Measurements from ENCODE around the gene DECR2.
A peak's percentile ranks its signal among the peaks of the same experiment; 100 is the strongest.
"Not testable (repeated sequence)": the region's sequence is repeated elsewhere in the genome, so short reads cannot be mapped to it uniquely, and the experiment has no call there.

DECR2 gene

GRCh38 chr16:367333-367903 lies 34.3 kb upstream of the DECR2 start:
- no peak for DNase-seq

DNA sequence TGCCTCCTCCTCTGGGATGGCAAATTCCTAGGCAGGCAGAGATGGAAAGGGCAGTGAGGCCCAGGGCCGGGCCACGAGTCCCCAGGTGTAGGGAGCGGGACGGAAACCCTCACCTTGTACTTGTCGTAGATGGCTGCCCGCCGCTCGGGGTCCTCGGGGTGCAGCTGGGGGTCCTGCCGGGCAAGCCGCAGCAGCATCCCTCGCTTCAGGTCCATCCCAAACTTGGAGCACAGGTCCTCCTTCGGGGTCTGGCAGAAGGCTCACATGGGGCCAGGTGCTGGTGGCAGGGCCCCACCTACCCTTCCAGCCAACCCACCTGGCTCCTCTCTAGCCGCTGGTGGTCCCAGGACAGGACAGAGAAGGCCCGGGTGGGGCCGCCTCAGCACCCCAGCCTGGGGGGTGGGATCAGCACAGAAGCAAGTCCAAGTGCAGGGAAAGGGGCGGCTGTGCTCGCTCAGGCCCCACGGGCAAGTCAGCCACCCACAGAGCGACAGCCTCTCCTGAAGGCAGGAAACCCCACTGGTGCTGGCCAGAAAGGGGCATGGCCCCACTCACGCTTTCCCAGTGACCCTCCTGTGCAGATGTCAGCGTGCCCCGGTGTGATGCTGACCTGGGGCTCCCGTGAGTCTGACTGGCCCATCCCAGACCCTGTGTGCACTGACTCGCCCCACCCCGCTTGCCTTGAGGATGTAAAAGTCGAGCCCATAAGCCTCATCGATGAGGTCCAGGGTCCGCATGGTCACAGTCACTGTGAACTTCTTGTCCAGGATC lies 33.1 kb upstream of the DECR2 start:
- no peak for DNase-seq

GRCh38 chr16:369275-369865 lies 32.3 kb upstream of the DECR2 start:
- DNase-seq, result no peak

- no peak for DNase-seq
Measured at GRCh38 chr16:369866-370436, 31.7 kb upstream of the DECR2 start.

GRCh38 chr16:370443-370842 lies 31.2 kb upstream of the DECR2 start, which contains the start of gene MRPL28:
TSS of gene MRPL28 (minus strand) at chr16:370538. CDS start at chr16:370218, 320 bp downstream.
- DNase-seq, result peak; percentile 94

- DNase-seq, result no peak
Measured at GRCh38 chr16:370979-371514, 30.6 kb upstream of the DECR2 start.

GRCh38 chr16:371515-372301 lies 30.0 kb upstream of the DECR2 start:
- no peak for DNase-seq

- no peak for DNase-seq
Measured at GRCh38 chr16:372302-372983, 29.2 kb upstream of the DECR2 start.

- no peak for DNase-seq
Measured at GRCh38 chr16:373020-373598, 28.6 kb upstream of the DECR2 start.

- DNase-seq, result no peak
Measured at GRCh38 chr16:373848-374615, 27.7 kb upstream of the DECR2 start.

GRCh38 chr16:374616-374926 lies 27.1 kb upstream of the DECR2 start:
- no peak for DNase-seq

- DNase-seq, result no peak
Measured at GRCh38 chr16:375212-375611, 26.5 kb upstream of the DECR2 start.

GRCh38 chr16:375927-376816 lies 25.5 kb upstream of the DECR2 start:
- DNase-seq, result no peak

GRCh38 chr16:376817-377418 lies 24.8 kb upstream of the DECR2 start:
- DNase-seq, result no peak

DNA sequence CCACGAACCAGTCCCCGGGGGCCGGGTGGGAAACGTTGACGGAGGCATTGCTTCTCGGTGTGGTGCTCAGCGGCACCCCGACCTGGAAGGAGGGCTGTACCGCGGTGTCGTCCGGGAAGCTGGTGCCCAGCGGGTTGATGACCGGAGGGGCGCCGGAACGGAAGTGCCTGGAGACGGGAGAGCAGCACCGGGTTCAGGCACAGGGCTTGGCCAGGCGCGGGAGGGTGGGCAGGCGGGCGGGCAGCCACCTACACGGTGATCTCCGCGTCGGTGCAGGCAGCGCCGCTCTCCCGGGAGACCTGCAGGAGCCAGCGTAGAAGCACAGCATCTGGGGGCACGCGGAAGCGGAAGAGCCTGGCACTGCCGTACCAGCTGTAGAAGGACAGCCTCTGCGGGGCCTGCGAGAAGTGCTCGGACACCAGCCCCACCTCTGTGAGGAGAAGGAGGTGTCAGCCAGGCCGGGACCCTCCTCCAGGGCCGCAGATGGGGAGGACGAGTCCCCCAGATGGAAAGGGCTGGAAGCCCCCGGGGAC lies 24.2 kb upstream of the DECR2 start:
- DNase-seq, result no peak

- DNase-seq, result not testable (repeated sequence)
Measured at GRCh38 chr16:378113-378820, 23.4 kb upstream of the DECR2 start.

DNA sequence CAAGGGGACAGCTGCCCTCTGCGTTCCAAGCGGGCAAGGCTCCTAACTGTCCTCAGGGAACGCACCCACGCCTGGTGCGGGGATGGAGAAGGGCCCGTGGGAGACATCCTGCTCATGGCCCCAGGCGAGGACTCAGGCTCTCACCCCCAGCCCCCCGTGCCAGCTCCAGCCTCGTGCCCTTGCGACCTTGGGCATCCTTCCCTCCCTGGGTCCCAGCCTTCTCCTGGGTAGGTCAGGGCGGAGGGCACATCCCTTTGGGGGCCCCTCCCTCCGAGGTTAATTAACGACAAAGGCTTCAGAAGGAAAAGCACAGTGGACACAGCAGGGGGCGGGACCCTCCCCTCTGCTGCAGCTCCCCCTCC lies 22.9 kb upstream of the DECR2 start:
- no peak for DNase-seq

- DNase-seq, result no peak
Measured at GRCh38 chr16:379183-379960, 22.3 kb upstream of the DECR2 start.

Measured in CD4-positive, alpha-beta T cell treated with Interleukin-12 subunit alpha and Interleukin-12 subunit beta, for 1 hour (primary cell).